SK-N-SH treated with all-trans-retinoic acid at 6 μM for 48 hours (cell line): ENCODE results near the gene CPNE8.

Experiments
- CSDC2 ChIP-seq: fragments of 250-450 bp; sonication (Bioruptor Pico); IDR thresholded peaks from 2 replicates; pipeline ENCODE4 v1.5.0; 2020; ENCODE audit warnings: mild to moderate bottlenecking, moderate library complexity
- ESRRG ChIP-seq: fragments of 250-450 bp; sonication (Bioruptor Pico); IDR thresholded peaks from 2 replicates; pipeline ENCODE4 v1.6.1; 2021; ENCODE audit warnings: mild to moderate bottlenecking
- PATZ1 ChIP-seq: fragments of 250-450 bp; sonication (Bioruptor Pico); IDR thresholded peaks from 2 replicates; pipeline ENCODE4 v1.8.0; 2020; ENCODE audit warnings: mild to moderate bottlenecking, moderate library complexity, borderline replicate concordance
- TCF4 ChIP-seq: fragments of 250-450 bp; sonication (Bioruptor Pico); IDR thresholded peaks from 2 replicates; pipeline ENCODE4 v1.8.0; 2021; ENCODE audit warnings: mild to moderate bottlenecking, moderate library complexity, borderline replicate concordance
- ZFP3 ChIP-seq: fragments of 250-450 bp; sonication (Bioruptor Pico); IDR thresholded peaks from 2 replicates; pipeline ENCODE4 v1.5.0; 2020; ENCODE audit warnings: mild to moderate bottlenecking, moderate library complexity
- ZFP30 ChIP-seq: fragments of 450-650 bp; formaldehyde crosslinking; IDR thresholded peaks from 2 replicates; pipeline ENCODE4 v1.5.0; 2022; ENCODE audit warnings: mild to moderate bottlenecking, moderate library complexity

- TF ChIP-seq CSDC2 (CRISPR knock-in tag) = no peak
- no peak for TF ChIP-seq ZFP3 (CRISPR knock-in tag)
- TF ChIP-seq PATZ1 (CRISPR knock-in tag) = no peak
- TF ChIP-seq ESRRG (CRISPR knock-in tag) = no peak
- TF ChIP-seq TCF4 = no peak
- TF ChIP-seq ZFP30 = no peak
These were observed 192.1 kb downstream of the CPNE8 start for GRCh38 chr12:38713294-38713693.
